Measurements from ENCODE around the gene FBXO10.

Gene FBXO10

DNA sequence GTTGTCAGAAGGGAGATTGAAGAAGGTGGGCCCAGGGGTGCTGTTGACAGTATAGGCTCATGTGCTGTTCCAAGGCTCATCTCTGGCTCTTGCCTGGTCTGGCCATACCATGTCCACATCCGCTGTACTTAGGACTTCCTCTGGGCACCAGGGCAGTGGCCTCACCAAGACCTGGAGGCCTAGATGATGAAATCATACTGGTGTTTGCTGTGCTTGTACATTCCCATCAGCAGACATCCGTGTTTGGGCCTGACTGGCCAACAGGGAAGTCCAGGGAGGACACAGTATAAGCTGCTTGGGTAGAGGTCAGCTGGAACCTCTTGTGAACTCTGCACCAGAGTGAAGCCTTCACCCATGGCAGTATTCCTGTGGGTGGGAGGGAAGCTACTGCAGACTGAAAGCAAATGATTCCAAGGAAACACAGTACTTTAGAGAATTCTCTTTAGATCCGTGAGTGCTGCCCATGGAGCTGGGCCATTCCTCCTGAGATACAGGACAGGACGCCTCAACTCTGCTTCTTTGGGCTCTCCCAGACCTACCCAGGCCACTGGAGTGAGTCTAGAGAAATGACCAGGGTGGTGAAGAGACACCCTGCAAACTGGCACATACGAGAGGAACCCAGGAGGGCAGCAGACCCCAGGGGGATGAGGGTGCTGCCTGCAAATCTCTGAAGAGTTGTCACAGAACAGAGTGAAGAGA is 67.9 kb downstream of the FBXO10 start:
- Histone ChIP-seq H4K20me1 (ENCODE audit: insufficient read depth, low read length) (no peaks in the 10 kb centered on the region), H3K9me3 (ENCODE audit: insufficient read depth, low read length) (no peaks in the 10 kb centered on the region), H3K4me2 (ENCODE audit: low read length) (no peak overlapping the region), H3K27me3 (ENCODE audit: low read depth, low read length) (no peaks in the 10 kb centered on the region), H3K9ac (ENCODE audit: low read length) (no peak overlapping the region), H2AFZ (ENCODE audit: low read depth, low read length) (no peak overlapping the region), H3K4me3 (ENCODE audit: low read length) (no peak overlapping the region), H3K4me1 (ENCODE audit: low read length) (no peaks in the 10 kb centered on the region), H3K27ac (ENCODE audit: low read length) (no peak overlapping the region), H3K36me3 (replicated peaks; ENCODE audit: low read depth, low read length) (peaks cover 35% of the 10 kb centered on the region), H3K79me2 (ENCODE audit: low read length) (no peaks in the 10 kb centered on the region)
- no peak for TF ChIP-seq EZH2phosphoT487 (IDR thresholded peaks at IDR 0.05; ENCODE audit: low read depth)
- no peak for TF ChIP-seq CTCF (IDR thresholded peaks at IDR 0.05; ENCODE audit: low read depth, low read length)

- no peak overlapping the region for H2AFZ ChIP-seq (ENCODE audit: low read depth, low read length)
- H3K27ac ChIP-seq (ENCODE audit: low read length): no peak overlapping the region
- no peaks in the 10 kb centered on the region for H3K27me3 ChIP-seq (ENCODE audit: low read depth, low read length)
- no peak overlapping the region for H3K4me3 ChIP-seq (ENCODE audit: low read length)
- H3K4me2 ChIP-seq (ENCODE audit: low read length): no peak overlapping the region
- H3K36me3 ChIP-seq (replicated peaks; ENCODE audit: low read depth, low read length): peaks cover 40% of the 10 kb centered on the region
- H3K4me1 ChIP-seq (ENCODE audit: low read length): no peaks in the 10 kb centered on the region
- H3K9me3 ChIP-seq (ENCODE audit: insufficient read depth, low read length): no peaks in the 10 kb centered on the region
- H4K20me1 ChIP-seq (ENCODE audit: insufficient read depth, low read length): no peaks in the 10 kb centered on the region
- no peaks in the 10 kb centered on the region; the same call in 1 of the 2 replicates for H3K79me2 ChIP-seq (ENCODE audit: low read length)
- TF ChIP-seq CTCF (IDR thresholded peaks at IDR 0.05; ENCODE audit: low read depth, low read length) (no peak), EZH2phosphoT487 (IDR thresholded peaks at IDR 0.05; ENCODE audit: low read depth) (no peak)
- H3K9ac ChIP-seq (ENCODE audit: low read length): no peak overlapping the region
Measured at GRCh38 chr9:37507566-37508134, 68.5 kb downstream of the FBXO10 start.

DNA sequence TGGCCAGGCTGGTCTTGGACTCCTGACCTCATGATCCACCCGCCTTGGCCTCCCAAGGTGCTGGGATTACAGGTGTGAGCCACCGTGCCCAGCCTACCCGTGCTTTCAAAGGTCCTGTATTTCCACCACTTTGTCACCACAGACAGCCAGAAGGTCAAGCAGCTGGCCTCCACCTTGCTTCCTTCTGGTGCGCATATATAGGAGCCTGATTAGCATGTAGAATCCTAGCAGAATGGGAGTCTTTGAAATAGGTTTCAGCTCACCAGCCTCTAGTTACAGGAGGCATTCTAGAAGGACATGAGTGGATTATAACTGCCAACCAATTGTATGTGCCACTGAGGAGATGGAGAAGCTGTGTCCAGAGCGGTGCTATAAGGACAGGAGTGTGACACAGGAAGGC is 71.6 kb downstream of the FBXO10 start:
- no peak overlapping the region for H3K4me2 ChIP-seq (ENCODE audit: low read length)
- no peak for TF ChIP-seq CTCF (IDR thresholded peaks at IDR 0.05; ENCODE audit: low read depth, low read length)
- TF ChIP-seq EZH2phosphoT487 (IDR thresholded peaks at IDR 0.05; ENCODE audit: low read depth): no peak
- no peak overlapping the region for H2AFZ ChIP-seq (ENCODE audit: low read depth, low read length)
- H3K27me3 ChIP-seq (ENCODE audit: low read depth, low read length): no peaks in the 10 kb centered on the region
- no peak overlapping the region for H3K27ac ChIP-seq (ENCODE audit: low read length)
- H3K9me3 ChIP-seq (ENCODE audit: insufficient read depth, low read length): no peaks in the 10 kb centered on the region
- H3K9ac ChIP-seq (ENCODE audit: low read length): no peak overlapping the region
- H3K79me2 ChIP-seq (ENCODE audit: low read length): no peaks in the 10 kb centered on the region; the same call in 1 of the 2 replicates
- no peak overlapping the region for H3K4me3 ChIP-seq (ENCODE audit: low read length)
- no peaks in the 10 kb centered on the region for H3K4me1 ChIP-seq (ENCODE audit: low read length)
- peaks cover 62% of the 10 kb centered on the region for H3K36me3 ChIP-seq (replicated peaks; ENCODE audit: low read depth, low read length)
- H4K20me1 ChIP-seq (ENCODE audit: insufficient read depth, low read length): no peaks in the 10 kb centered on the region

- Histone ChIP-seq H3K4me2 (ENCODE audit: low read length) (no peak overlapping the region), H3K79me2 (ENCODE audit: low read length) (peaks cover 4% of the 10 kb centered on the region), H2AFZ (ENCODE audit: low read depth, low read length) (no peak overlapping the region), H3K4me3 (ENCODE audit: low read length) (no peak overlapping the region), H3K4me1 (ENCODE audit: low read length) (no peaks in the 10 kb centered on the region), H3K27ac (ENCODE audit: low read length) (no peak overlapping the region), H4K20me1 (ENCODE audit: insufficient read depth, low read length) (no peaks in the 10 kb centered on the region), H3K9ac (ENCODE audit: low read length) (no peak overlapping the region), H3K9me3 (ENCODE audit: insufficient read depth, low read length) (no peaks in the 10 kb centered on the region), H3K36me3 (replicated peaks; ENCODE audit: low read depth, low read length) (peaks cover 63% of the 10 kb centered on the region), H3K27me3 (ENCODE audit: low read depth, low read length) (no peaks in the 10 kb centered on the region)
- no peak for TF ChIP-seq CTCF (IDR thresholded peaks at IDR 0.05; ENCODE audit: low read depth, low read length)
- TF ChIP-seq EZH2phosphoT487 (IDR thresholded peaks at IDR 0.05; ENCODE audit: low read depth): no peak
Measured at GRCh38 chr9:37503736-37504135, 72.4 kb downstream of the FBXO10 start.

Data from OCI-LY3 (cell line).